Measurements from ENCODE around the gene ADAMTSL4.

DNA sequence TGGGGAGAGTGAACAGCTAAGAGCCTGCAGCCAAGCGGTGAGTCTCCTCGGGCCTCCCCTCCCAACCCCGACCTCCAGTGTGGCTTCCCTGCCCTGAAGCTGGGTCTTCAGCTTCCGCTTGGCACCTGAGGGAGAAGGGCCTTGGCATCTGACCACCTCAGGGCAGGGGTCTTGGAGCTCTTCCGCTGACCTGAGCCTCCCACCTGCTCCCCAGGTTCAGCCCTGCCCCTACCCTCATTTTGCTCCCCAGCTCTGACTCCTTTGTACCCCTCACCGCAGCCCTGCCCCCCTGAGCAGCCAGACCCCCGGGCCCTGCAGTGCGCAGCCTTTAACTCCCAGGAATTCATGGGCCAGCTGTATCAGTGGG is 4.9 kb downstream of the ADAMTSL4 start:
- TF ChIP-seq, protein P1, sequence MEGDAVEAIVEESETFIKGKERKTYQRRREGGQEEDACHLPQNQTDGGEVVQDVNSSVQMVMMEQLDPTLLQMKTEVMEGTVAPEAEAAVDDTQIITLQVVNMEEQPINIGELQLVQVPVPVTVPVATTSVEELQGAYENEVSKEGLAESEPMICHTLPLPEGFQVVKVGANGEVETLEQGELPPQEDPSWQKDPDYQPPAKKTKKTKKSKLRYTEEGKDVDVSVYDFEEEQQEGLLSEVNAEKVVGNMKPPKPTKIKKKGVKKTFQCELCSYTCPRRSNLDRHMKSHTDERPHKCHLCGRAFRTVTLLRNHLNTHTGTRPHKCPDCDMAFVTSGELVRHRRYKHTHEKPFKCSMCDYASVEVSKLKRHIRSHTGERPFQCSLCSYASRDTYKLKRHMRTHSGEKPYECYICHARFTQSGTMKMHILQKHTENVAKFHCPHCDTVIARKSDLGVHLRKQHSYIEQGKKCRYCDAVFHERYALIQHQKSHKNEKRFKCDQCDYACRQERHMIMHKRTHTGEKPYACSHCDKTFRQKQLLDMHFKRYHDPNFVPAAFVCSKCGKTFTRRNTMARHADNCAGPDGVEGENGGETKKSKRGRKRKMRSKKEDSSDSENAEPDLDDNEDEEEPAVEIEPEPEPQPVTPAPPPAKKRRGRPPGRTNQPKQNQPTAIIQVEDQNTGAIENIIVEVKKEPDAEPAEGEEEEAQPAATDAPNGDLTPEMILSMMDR (IDR thresholded peaks at IDR 0.05; ENCODE audit: low read length), result no peak
- no peak for TF ChIP-seq EZH2 (optimal IDR thresholded peaks at IDR 0.05; ENCODE audit: low read depth, low read length)

Data from MM.1S (cell line).